Transverse colon (tissue), 4 donors: ENCODE data around the gene KLHL29. TPM values are rescaled to one million over a fixed set of nuclear protein-coding genes. Genes with fewer than 3 reads are reported as not detected.

Experiments
- DNase-seq: peaks from one replicate; pipeline ENCODE4 v3.0.0-alpha.2; 2019
- H3K27ac ChIP-seq, 4 donors: fragments of 200-600 bp; sonication (generic); 2 replicates each; pipeline ENCODE4 v1.5.1; 2016 to 2018; ENCODE audit warnings: inconsistent platforms in 4 of 4
- H3K27me3 ChIP-seq: fragments of 200-600 bp; sonication (generic); 2 replicates; pipeline ENCODE4 v1.5.1; 2017; ENCODE audit warnings: inconsistent platforms
- H3K36me3 ChIP-seq, 4 donors: fragments of 200-600 bp; sonication (generic); 2 replicates each; pipeline ENCODE4 v1.5.1; 2017 to 2019; ENCODE audit warnings: inconsistent platforms in 4 of 4
- H3K4me1 ChIP-seq, 4 donors: fragments of 200-600 bp; sonication (generic); 2 replicates each; pipeline ENCODE4 v1.5.1; 2017 to 2020; ENCODE audit warnings: inconsistent platforms in 4 of 4
- H3K4me3 ChIP-seq, 4 donors: fragments of 200-600 bp; sonication (generic); 1 replicate in 1 of 4; 2 replicates in 3 of 4; pipeline versions ENCODE4 v1.5.1 to v1.6.1; 2017 to 2019; ENCODE audit warnings: inconsistent platforms in 4 of 4
- H3K9me3 ChIP-seq, 2 donors: fragments of 200-600 bp; sonication (generic); 2 replicates each; pipeline ENCODE4 v1.5.1; 2017 to 2019; ENCODE audit warnings: inconsistent platforms in 2 of 2
- EP300 ChIP-seq: sonication (generic); formaldehyde crosslinking; IDR thresholded peaks from one replicate; pipeline ENCODE4 v1.6.1; 2017; ENCODE audit warnings: antibody characterized with exemption, low read depth
- POLR2A ChIP-seq: fragments of 450-650 bp; IDR thresholded peaks from one replicate; pipeline ENCODE4 v1.6.1; 2016; ENCODE audit warnings: antibody characterized with exemption, mild to moderate bottlenecking, moderate library complexity
- POLR2AphosphoS5 ChIP-seq, 3 donors: sonication (generic); formaldehyde crosslinking; IDR thresholded peaks; one replicate each; pipeline ENCODE4 v1.6.1; 2016; ENCODE audit warnings: antibody characterized with exemption in 3 of 3
- WGBS, 2 donors: methylation state at CpG; one replicate each; pipeline ENCODE4 v1.1.5; 2018; ENCODE audit warnings: low coverage in 1 of 2; 5-methylcytosine and 5-hydroxymethylcytosine counted together
- in situ Hi-C, 4 donors: fragments of 200-750 bp; cut with MboI; loops; one replicate each; pipeline versions ENCODE4 v1.15.0 to v1.15.1; 2017; ENCODE audit warnings: low sequenced_read_pairs in 3 of 4, low pct_ligation_motif_present in 1 of 4, low pct_unique_long_range_greater_than_20kb in 1 of 4
- intact Hi-C: fragments of 100-400 bp; cut with DNase I; formaldehyde crosslinking; loops from one replicate; pipeline ENCODE4 v1.15.1; 2023; ENCODE audit warnings: low total_unique reads
- total RNA-seq, 4 donors: library from RNA; depleted of rRNA; stranded (reverse); fragments of >200 nt; gene quantifications; one replicate each; pipeline ENCODE4 v1.1.0, GENCODE V29; 2016
- TF ChIP-seq, protein P1 (sequence below), 5 experiments: fragments of 200-600 bp in 3 of 5; fragments of 450-650 bp in 2 of 5; sonication (generic) in 3 of 5; IDR thresholded peaks; 1 replicate in 2 of 5; 2 replicates in 3 of 5; pipeline ENCODE4 v1.5.1; 2016 to 2017; ENCODE audit warnings: antibody characterized with exemption in 5 of 5, inconsistent platforms in 3 of 5, mild to moderate bottlenecking in 2 of 5, moderate library complexity in 1 of 5

Gene KLHL29
- total RNA-seq, 4 donors from 2014 or later, result 3.3 to 16.5 (median 5.8) TPM

DNA sequence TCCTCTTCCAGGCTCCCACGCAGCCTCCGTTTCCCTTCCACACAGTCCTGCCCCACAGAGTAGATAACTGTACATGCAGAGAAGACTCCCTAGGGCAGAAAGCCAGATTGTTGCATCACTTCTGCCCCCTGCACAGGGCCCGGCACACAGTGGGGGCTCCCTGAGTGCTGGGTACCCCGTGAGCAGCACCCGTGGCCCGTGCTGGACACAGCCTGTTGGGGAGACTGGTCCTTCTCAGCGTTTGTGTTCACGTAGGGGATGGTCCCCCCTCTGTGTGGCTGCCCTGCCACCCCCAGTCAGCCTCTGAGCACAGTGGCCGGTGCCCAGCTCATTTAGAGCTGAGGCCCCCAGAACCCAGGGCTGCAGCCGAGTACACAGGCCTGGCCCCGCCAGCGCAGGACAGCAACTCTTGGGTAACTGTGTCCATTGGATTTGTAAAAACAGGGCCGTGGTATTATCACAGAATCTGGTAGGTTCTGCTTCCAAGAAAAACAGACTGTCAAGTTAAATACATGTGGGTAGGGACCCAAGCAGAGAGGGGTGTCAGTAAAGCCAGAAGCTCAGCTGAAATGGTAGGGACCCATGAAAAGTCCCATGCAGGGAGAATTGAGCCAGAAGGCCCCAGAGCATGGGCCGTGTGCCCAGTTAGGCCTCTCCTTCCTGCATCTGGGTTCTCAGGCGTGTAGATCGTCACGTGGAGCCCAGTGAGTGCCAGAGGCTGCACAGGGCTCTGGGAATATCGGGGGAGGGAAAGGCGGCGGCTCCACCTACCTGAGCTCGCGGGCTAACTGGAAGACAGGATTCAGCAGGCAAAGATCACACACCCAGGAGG is 284.6 kb downstream of the KLHL29 start:
- peak; percentile 48 for DNase-seq
- Histone ChIP-seq H3K4me1 (peaks cover 4 to 9% (median 6%) of the 10 kb centered on the region in 4 donors), H3K27ac (peak overlapping the region; percentile 4 to 70 (median 29)), H3K9me3 (no peaks in the 10 kb centered on the region), H3K4me3 (no peak overlapping the region), H3K36me3 (no peaks in the 10 kb centered on the region), H3K27me3 (no peaks in the 10 kb centered on the region)
- intact Hi-C loops (no loop called here), in situ Hi-C loops (no loop called here)
- WGBS, 2 donors, result 67 to 76% methylated on average over 2 to 20 of the region's 22 CpGs
- no peak for TF ChIP-seq EP300
- TF ChIP-seq, protein P1, sequence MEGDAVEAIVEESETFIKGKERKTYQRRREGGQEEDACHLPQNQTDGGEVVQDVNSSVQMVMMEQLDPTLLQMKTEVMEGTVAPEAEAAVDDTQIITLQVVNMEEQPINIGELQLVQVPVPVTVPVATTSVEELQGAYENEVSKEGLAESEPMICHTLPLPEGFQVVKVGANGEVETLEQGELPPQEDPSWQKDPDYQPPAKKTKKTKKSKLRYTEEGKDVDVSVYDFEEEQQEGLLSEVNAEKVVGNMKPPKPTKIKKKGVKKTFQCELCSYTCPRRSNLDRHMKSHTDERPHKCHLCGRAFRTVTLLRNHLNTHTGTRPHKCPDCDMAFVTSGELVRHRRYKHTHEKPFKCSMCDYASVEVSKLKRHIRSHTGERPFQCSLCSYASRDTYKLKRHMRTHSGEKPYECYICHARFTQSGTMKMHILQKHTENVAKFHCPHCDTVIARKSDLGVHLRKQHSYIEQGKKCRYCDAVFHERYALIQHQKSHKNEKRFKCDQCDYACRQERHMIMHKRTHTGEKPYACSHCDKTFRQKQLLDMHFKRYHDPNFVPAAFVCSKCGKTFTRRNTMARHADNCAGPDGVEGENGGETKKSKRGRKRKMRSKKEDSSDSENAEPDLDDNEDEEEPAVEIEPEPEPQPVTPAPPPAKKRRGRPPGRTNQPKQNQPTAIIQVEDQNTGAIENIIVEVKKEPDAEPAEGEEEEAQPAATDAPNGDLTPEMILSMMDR (IDR thresholded peaks at IDR 0.05), result no peak
- TF ChIP-seq POLR2AphosphoS5 (IDR thresholded peaks at IDR 0.05), result no peak
- TF ChIP-seq POLR2A, result no peak

DNA sequence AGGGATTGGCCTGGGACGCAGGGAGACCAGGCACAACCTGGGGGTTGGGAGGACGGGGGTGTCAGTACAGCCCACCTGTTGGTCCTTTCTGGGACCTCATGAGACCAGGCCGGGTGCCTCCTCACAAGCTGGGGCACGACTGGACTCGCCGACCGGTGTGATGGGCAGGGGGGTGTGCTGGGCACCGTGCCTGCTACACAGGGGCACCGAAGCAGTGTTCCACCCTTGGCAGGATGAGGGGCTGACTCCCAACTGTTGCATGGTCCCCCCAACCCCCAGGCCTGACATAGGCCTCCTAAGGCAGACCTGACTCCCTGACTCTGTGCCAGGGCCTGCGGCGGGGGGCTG is 285.2 kb downstream of the KLHL29 start:
- in situ Hi-C loops (no loop called here), intact Hi-C loops (no loop called here)
- Histone ChIP-seq H3K27me3 (no peaks in the 10 kb centered on the region), H3K9me3 (no peaks in the 10 kb centered on the region), H3K4me3 (no peak overlapping the region), H3K36me3 (no peaks in the 10 kb centered on the region), H3K27ac (peak overlapping the region in 1 of 4 donors; percentile 70), H3K4me1 (peaks cover 4 to 9% (median 6%) of the 10 kb centered on the region in 4 donors)
- WGBS, 2 donors, result 75% methylated on average over 8 of the region's 11 CpGs; no CpG with 5 or more reads in 1 of the 2 donors
- DNase-seq, result no peak
- TF ChIP-seq POLR2AphosphoS5 (IDR thresholded peaks at IDR 0.05) (no peak), POLR2A (no peak), EP300 (no peak)
- TF ChIP-seq, protein P1 (IDR thresholded peaks at IDR 0.05), result no peak

DNA sequence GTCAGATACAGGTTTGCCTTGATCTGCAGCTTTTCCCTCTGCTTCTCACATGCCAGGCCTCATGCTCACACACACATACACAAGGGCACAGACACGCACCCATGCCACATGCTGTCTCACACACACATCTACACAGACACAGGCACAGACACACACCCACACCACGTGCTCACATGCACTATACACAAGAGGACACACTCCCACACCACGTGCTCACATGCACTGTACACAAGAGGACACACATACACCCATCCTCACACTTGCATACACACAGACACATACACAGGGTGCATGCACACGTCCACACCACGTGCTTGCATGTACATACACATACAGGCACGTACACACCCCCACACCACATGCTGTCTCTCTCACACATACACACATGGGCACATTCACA is 288.1 kb downstream of the KLHL29 start:
- H3K9me3 ChIP-seq, result no peaks in the 10 kb centered on the region
- DNase-seq, result no peak
- H3K27ac ChIP-seq, result no peak overlapping the region
- H3K36me3 ChIP-seq, result no peaks in the 10 kb centered on the region
- H3K4me1 ChIP-seq, result peaks cover 4 to 9% (median 6%) of the 10 kb centered on the region in 4 donors
- TF ChIP-seq, protein P1 (IDR thresholded peaks at IDR 0.05), result no peak
- TF ChIP-seq POLR2AphosphoS5 (IDR thresholded peaks at IDR 0.05), result no peak
- TF ChIP-seq EP300, result no peak
- TF ChIP-seq POLR2A, result no peak
- 93% methylated on average over 6 of the region's 6 CpGs; no CpG with 5 or more reads in 1 of the 2 donors for WGBS, 2 donors
- H3K4me3 ChIP-seq, result no peak overlapping the region
- in situ Hi-C loops, result no loop called here
- no peaks in the 10 kb centered on the region for H3K27me3 ChIP-seq
- intact Hi-C loops, result no loop called here

DNA sequence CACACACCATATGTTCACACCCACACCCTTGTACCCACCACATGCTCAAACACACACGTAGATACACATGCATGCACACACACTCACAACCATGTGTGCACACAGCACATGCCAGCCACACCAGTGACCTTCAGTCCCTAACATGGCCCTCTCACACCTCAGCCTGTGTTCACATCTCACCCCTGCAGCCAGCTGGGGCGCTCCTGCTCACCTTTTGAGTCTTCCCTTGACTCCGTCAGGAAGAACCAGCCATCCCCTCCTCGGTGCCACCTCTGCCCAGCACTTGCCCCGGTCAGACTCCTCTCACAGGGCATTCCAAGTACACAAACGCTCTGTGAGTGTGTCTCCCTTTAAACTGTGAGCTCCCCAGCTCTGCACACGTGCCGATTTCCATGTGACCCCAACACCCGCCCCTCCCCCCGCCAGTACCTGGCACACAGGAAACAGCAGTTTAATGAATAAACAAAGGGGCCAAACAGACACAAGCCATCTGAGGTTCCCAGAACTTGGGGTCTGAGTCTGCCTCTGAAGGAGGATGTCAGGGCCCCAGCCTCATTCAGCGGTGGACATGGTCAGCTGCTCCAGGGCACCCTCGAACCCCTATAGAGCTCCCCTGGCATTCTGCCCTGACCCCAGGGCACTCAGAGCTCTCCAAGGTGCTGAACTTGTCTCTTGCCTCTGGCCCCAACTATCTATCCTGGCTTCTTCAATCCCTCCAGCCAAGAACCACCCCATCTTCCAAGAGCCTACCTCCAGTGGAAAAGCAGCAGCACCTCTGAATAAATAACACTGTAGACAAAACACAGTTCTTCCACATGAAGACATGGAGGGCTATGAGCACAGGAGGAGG is 289.1 kb downstream of the KLHL29 start:
- in situ Hi-C loops (no loop called here), intact Hi-C loops (no loop called here)
- Histone ChIP-seq H3K4me1 (peaks cover 4 to 9% (median 6%) of the 10 kb centered on the region in 4 donors), H3K4me3 (no peak overlapping the region), H3K27ac (no peak overlapping the region), H3K27me3 (no peaks in the 10 kb centered on the region), H3K9me3 (no peaks in the 10 kb centered on the region), H3K36me3 (no peaks in the 10 kb centered on the region)
- no peak for DNase-seq
- 73 to 100% methylated on average over 2 to 12 of the region's 12 CpGs for WGBS, 2 donors
- TF ChIP-seq POLR2AphosphoS5 (IDR thresholded peaks at IDR 0.05), result no peak
- no peak for TF ChIP-seq POLR2A
- no peak for TF ChIP-seq EP300
- TF ChIP-seq, protein P1 (IDR thresholded peaks at IDR 0.05), result no peak
